Activated T-helper 1 cell treated with anti-CD3 and anti-CD28 coated beads, Interleukin-12 subunit alpha, Interleukin-12 subunit beta, Interleukin-2, Interleukin-4 antibody, amounts not matched to agents 30 ng/mL and 10 ng/mL and 1 ng/mL, durations not matched to agents 14 hours and 24 hours and 36 hours (primary cell): Measurements from ENCODE around the gene IL23R. TPM values are rescaled to one million over a fixed set of nuclear protein-coding genes. Genes with fewer than 3 reads are reported as not detected.

Experiments used
- DNase-seq: peaks from one replicate; pipeline ENCODE4 v3.0.0; 2021; ENCODE audit warnings: low spot score
- H3K27ac Mint-ChIP-seq: one replicate; pipeline ENCODE4 v1.8.0; 2021; ENCODE audit warnings: mild to moderate bottlenecking, mixed read lengths
- H3K27me3 Mint-ChIP-seq: one replicate; pipeline ENCODE4 v1.8.0; 2022; ENCODE audit warnings: mild to moderate bottlenecking, moderate library complexity, mixed read lengths; ENCODE audit not compliant: insufficient read depth
- H3K36me3 Mint-ChIP-seq: one replicate; pipeline ENCODE4 v1.8.0; 2021; ENCODE audit warnings: low read depth, mixed read lengths
- H3K4me1 Mint-ChIP-seq: one replicate; pipeline ENCODE4 v1.8.0; 2021; ENCODE audit warnings: low read depth, mixed read lengths
- H3K4me3 Mint-ChIP-seq: one replicate; pipeline ENCODE4 v1.8.0; 2021; ENCODE audit warnings: mild to moderate bottlenecking, moderate library complexity, mixed read lengths
- H3K9me3 Mint-ChIP-seq: one replicate; pipeline ENCODE4 v1.8.0; 2021; ENCODE audit warnings: mixed read lengths
- intact Hi-C: fragments of 100-400 bp; cut with micrococcal nuclease; formaldehyde crosslinking; loops from one replicate; pipeline ENCODE4 v1.15.1; 2024
- total RNA-seq: library from RNA; stranded (reverse); gene quantifications from 2 replicates; pipeline ENCODE4 v1.2.3, GENCODE V29; 2022

Gene IL23R
- total RNA-seq, 1 donor from 2014 or later, result 13.3 TPM

- Mint-ChIP-seq H3K27me3 (no peaks in the 10 kb centered on the region), H3K4me3 (no peak overlapping the region), H3K27ac (no peak overlapping the region), H3K9me3 (no peaks in the 10 kb centered on the region), H3K36me3 (peaks cover 26% of the 10 kb centered on the region), H3K4me1 (peaks cover 24% of the 10 kb centered on the region)
- no peak for DNase-seq
- intact Hi-C loops, result no loop called here
These were observed 18.7 kb downstream of the IL23R start for GRCh38 chr1:67184838-67185421.

GRCh38 chr1:67188137-67188536 lies 21.9 kb downstream of the IL23R start:
- no peaks in the 10 kb centered on the region for H3K27me3 Mint-ChIP-seq

GRCh38 chr1:67189953-67190352 lies 23.7 kb downstream of the IL23R start:
- peaks cover 11% of the 10 kb centered on the region for H3K4me1 Mint-ChIP-seq
- no peaks in the 10 kb centered on the region for H3K27me3 Mint-ChIP-seq
- no peaks in the 10 kb centered on the region for H3K9me3 Mint-ChIP-seq
- H3K27ac Mint-ChIP-seq, result no peak overlapping the region
- H3K4me3 Mint-ChIP-seq, result peak overlapping the region; percentile 27
- no peak for DNase-seq
- peaks cover 16% of the 10 kb centered on the region for H3K36me3 Mint-ChIP-seq
- intact Hi-C loops, result loop anchor here (1.0 to 5.0 kb wide), 5 partner anchors 15 to 258 kb away; partner anchors contain the start of gene SLC35D1

More at GRCh38 chr1:67188137-67188536, 21.9 kb downstream of the IL23R start:
- DNase-seq, result no peak
- H3K27ac Mint-ChIP-seq, result no peak overlapping the region
- H3K36me3 Mint-ChIP-seq, result peaks cover 18% of the 10 kb centered on the region
- H3K4me1 Mint-ChIP-seq, result peaks cover 11% of the 10 kb centered on the region
- no peaks in the 10 kb centered on the region for H3K9me3 Mint-ChIP-seq
- no peak overlapping the region for H3K4me3 Mint-ChIP-seq
- intact Hi-C loops, result no loop called here

- intact Hi-C loops, result loop anchor here (1.0 to 5.0 kb wide), 5 partner anchors 15 to 258 kb away; partner anchors contain the start of gene SLC35D1
- peaks cover 13% of the 10 kb centered on the region for H3K4me1 Mint-ChIP-seq
- H3K4me3 Mint-ChIP-seq, result peak overlapping the region; percentile 27
- DNase-seq, result no peak
- no peaks in the 10 kb centered on the region for H3K27me3 Mint-ChIP-seq
- no peaks in the 10 kb centered on the region for H3K9me3 Mint-ChIP-seq
- no peak overlapping the region for H3K27ac Mint-ChIP-seq
- peaks cover 14% of the 10 kb centered on the region for H3K36me3 Mint-ChIP-seq
These were observed 24.2 kb downstream of the IL23R start for GRCh38 chr1:67190410-67190809.

GRCh38 chr1:67190942-67191341 lies 24.7 kb downstream of the IL23R start:
- Mint-ChIP-seq H3K36me3 (peaks cover 11% of the 10 kb centered on the region), H3K4me1 (peaks cover 14% of the 10 kb centered on the region), H3K9me3 (no peaks in the 10 kb centered on the region), H3K27ac (no peak overlapping the region), H3K4me3 (no peak overlapping the region), H3K27me3 (no peaks in the 10 kb centered on the region)
- intact Hi-C loops, result loop anchor here (1.0 to 5.0 kb wide), 6 partner anchors 16 to 493 kb away; partner anchors contain the start of gene SLC35D1
- DNase-seq, result no peak

- Mint-ChIP-seq H3K27me3 (no peaks in the 10 kb centered on the region), H3K4me3 (no peak overlapping the region), H3K9me3 (peaks cover 2% of the 10 kb centered on the region), H3K36me3 (peaks cover 9% of the 10 kb centered on the region), H3K4me1 (peaks cover 15% of the 10 kb centered on the region), H3K27ac (no peak overlapping the region)
- no peak for DNase-seq
- intact Hi-C loops, result loop anchor here (1.0 to 5.0 kb wide), 4 partner anchors 140 to 492 kb away; partner anchors contain the start of gene SLC35D1
These were observed 25.6 kb downstream of the IL23R start for GRCh38 chr1:67191668-67192520.

- intact Hi-C loops, result loop anchor here (5.0 kb wide), 2 partner anchors 141 to 261 kb away; partner anchors contain the start of gene SLC35D1
These were observed 26.6 kb downstream of the IL23R start for GRCh38 chr1:67192902-67193301.

GRCh38 chr1:67193704-67194103 lies 27.4 kb downstream of the IL23R start:
- Mint-ChIP-seq H3K27me3 (no peaks in the 10 kb centered on the region), H3K9me3 (peaks cover 5% of the 10 kb centered on the region), H3K4me1 (peaks cover 32% of the 10 kb centered on the region), H3K4me3 (peak overlapping the region; percentile 24), H3K27ac (no peak overlapping the region), H3K36me3 (peaks cover 18% of the 10 kb centered on the region)
- intact Hi-C loops, result loop anchor here (1.0 to 5.0 kb wide), 8 partner anchors 19 to 261 kb away; partner anchors contain the start of genes IL23R and SLC35D1
- DNase-seq, result no peak

More at GRCh38 chr1:67192902-67193301, 26.6 kb downstream of the IL23R start:
- no peak overlapping the region for H3K27ac Mint-ChIP-seq
- peaks cover 25% of the 10 kb centered on the region for H3K4me1 Mint-ChIP-seq
- H3K4me3 Mint-ChIP-seq, result no peak overlapping the region
- H3K36me3 Mint-ChIP-seq, result peaks cover 14% of the 10 kb centered on the region
- H3K9me3 Mint-ChIP-seq, result peaks cover 5% of the 10 kb centered on the region
- no peaks in the 10 kb centered on the region for H3K27me3 Mint-ChIP-seq
- DNase-seq, result no peak

- peaks cover 5% of the 10 kb centered on the region for H3K9me3 Mint-ChIP-seq
- no peak overlapping the region for H3K27ac Mint-ChIP-seq
- H3K27me3 Mint-ChIP-seq, result no peaks in the 10 kb centered on the region
- no peak overlapping the region for H3K4me3 Mint-ChIP-seq
- H3K4me1 Mint-ChIP-seq, result peaks cover 38% of the 10 kb centered on the region
- H3K36me3 Mint-ChIP-seq, result peaks cover 24% of the 10 kb centered on the region
- intact Hi-C loops, result loop anchor here (1.0 to 5.0 kb wide), 8 partner anchors 18 to 262 kb away; partner anchors contain the start of genes IL23R and SLC35D1
- DNase-seq, result no peak
These were observed 28.1 kb downstream of the IL23R start for GRCh38 chr1:67194209-67194863.

GRCh38 chr1:67200755-67201154 lies 34.5 kb downstream of the IL23R start:
- no peak for DNase-seq
- Mint-ChIP-seq H3K4me3 (no peak overlapping the region), H3K4me1 (peaks cover 42% of the 10 kb centered on the region), H3K27me3 (no peaks in the 10 kb centered on the region), H3K27ac (no peak overlapping the region), H3K36me3 (peaks cover 32% of the 10 kb centered on the region), H3K9me3 (peaks cover 9% of the 10 kb centered on the region)
- intact Hi-C loops, result no loop called here

- peaks cover 29% of the 10 kb centered on the region for H3K36me3 Mint-ChIP-seq
- intact Hi-C loops, result no loop called here
- H3K4me3 Mint-ChIP-seq, result no peak overlapping the region
These were observed 35.6 kb downstream of the IL23R start for GRCh38 chr1:67201891-67202290.

GRCh38 chr1:67204298-67204980 lies 38.2 kb downstream of the IL23R start:
- Mint-ChIP-seq H3K4me3 (no peak overlapping the region), H3K4me1 (peaks cover 30% of the 10 kb centered on the region), H3K36me3 (peaks cover 29% of the 10 kb centered on the region), H3K27me3 (no peaks in the 10 kb centered on the region), H3K27ac (no peak overlapping the region), H3K9me3 (peaks cover 4% of the 10 kb centered on the region)
- intact Hi-C loops, result no loop called here
- no peak for DNase-seq

More at GRCh38 chr1:67201891-67202290, 35.6 kb downstream of the IL23R start:
- Mint-ChIP-seq H3K27me3 (no peaks in the 10 kb centered on the region), H3K4me1 (peaks cover 35% of the 10 kb centered on the region), H3K9me3 (peaks cover 8% of the 10 kb centered on the region), H3K27ac (no peak overlapping the region)
- no peak for DNase-seq
